Omental fat pad (tissue), 4 donors: Measurements from ENCODE around the gene NANS. TPM values are rescaled to one million over a fixed set of nuclear protein-coding genes. Genes with fewer than 3 reads are reported as not detected.
A peak's percentile ranks its signal among the peaks of the same experiment; 100 is the strongest.
"Not testable (repeated sequence)": the region's sequence is repeated elsewhere in the genome, so short reads cannot be mapped to it uniquely, and the experiment has no call there.

Source experiments
- ATAC-seq: fragments of 150-250 bp; one replicate; pipeline ENCODE4 v1.9.1; 2016; ENCODE audit warnings: mild to moderate bottlenecking, moderate library complexity; ENCODE audit not compliant: low FRiP score
- DNase-seq: peaks from one replicate; pipeline ENCODE4 v3.0.0-alpha.2; 2019; ENCODE audit warnings: low spot score
- CTCF ChIP-seq, 3 donors: fragments of 450-650 bp; IDR thresholded peaks; one replicate each; pipeline ENCODE4 v1.5.1; 2016 to 2017; ENCODE audit warnings: antibody characterized with exemption in 3 of 3, mild to moderate bottlenecking in 3 of 3, moderate library complexity in 2 of 3
- total RNA-seq, 4 donors: library from RNA; depleted of rRNA; stranded (reverse); fragments of >200 nt; gene quantifications; one replicate each; pipeline ENCODE4 v1.1.0, GENCODE V29; 2016

The NANS gene
- total RNA-seq, 4 donors from 2014 or later, result 57.1 to 104 (median 60.4) TPM

GRCh38 chr9:98087420-98088354 is 31.2 kb downstream of the NANS start:
- ATAC-seq, result peak; percentile 55
- DNase-seq, result no peak
- no peak for TF ChIP-seq CTCF (IDR thresholded peaks at IDR 0.05)

- not testable (repeated sequence) for ATAC-seq, DNase-seq
Measured at GRCh38 chr9:98090674-98091073, 34.1 kb downstream of the NANS start.

- DNase-seq (no peak), ATAC-seq (no peak)
- TF ChIP-seq CTCF (IDR thresholded peaks at IDR 0.05), result no peak
Measured at GRCh38 chr9:98091735-98092612, 35.4 kb downstream of the NANS start.

- no peak for ATAC-seq
- TF ChIP-seq CTCF (IDR thresholded peaks at IDR 0.05), result no peak
Measured at GRCh38 chr9:98092613-98092931, 36.0 kb downstream of the NANS start.

GRCh38 chr9:98094316-98094715 is 37.8 kb downstream of the NANS start:
- ATAC-seq, result no peak
- no peak for TF ChIP-seq CTCF (IDR thresholded peaks at IDR 0.05)
- DNase-seq, result no peak

More at GRCh38 chr9:98092613-98092931, 36.0 kb downstream of the NANS start:
- no peak for DNase-seq

- TF ChIP-seq CTCF (IDR thresholded peaks at IDR 0.05), result no peak
Measured at GRCh38 chr9:98094851-98095250, 38.3 kb downstream of the NANS start.

GRCh38 chr9:98095401-98095800 is 38.9 kb downstream of the NANS start:
- ATAC-seq (no peak), DNase-seq (no peak)
- no peak for TF ChIP-seq CTCF (IDR thresholded peaks at IDR 0.05)

More at GRCh38 chr9:98094851-98095250, 38.3 kb downstream of the NANS start:
- DNase-seq (no peak), ATAC-seq (no peak)
